ENCODE data around the gene DHRS9. TPM values are rescaled to one million over a fixed set of nuclear protein-coding genes. Genes with fewer than 3 reads are reported as not detected.
"Not testable (repeated sequence)": the region's sequence is repeated elsewhere in the genome, so short reads cannot be mapped to it uniquely, and the experiment has no call there.

The DHRS9 gene
- total RNA-seq, 2 donors from 2014 or later, result 102 to 144 TPM

- Histone ChIP-seq H3K27ac (no peak overlapping the region), H3K9ac (ENCODE audit: low read depth in 2 of 2, low read length in 2 of 2) (no peak overlapping the region), H3K36me3 (no peaks in the 10 kb centered on the region), H3K9me3 (no peaks in the 10 kb centered on the region), H3K4me1 (no peaks in the 10 kb centered on the region), H3K27me3 (no peaks in the 10 kb centered on the region), H3K4me3 (no peak overlapping the region)
- no peak for DNase-seq
- TF ChIP-seq CTCF (IDR thresholded peaks at IDR 0.05), result no peak
- intact Hi-C loops (cut with DNase I), result no loop called here
Measured at GRCh38 chr2:169049142-169049541, 20.2 kb upstream of the DHRS9 start.

- H3K4me3 ChIP-seq, result no peak overlapping the region
- no peaks in the 10 kb centered on the region for H3K4me1 ChIP-seq
- TF ChIP-seq CTCF (IDR thresholded peaks at IDR 0.05), result no peak
- H3K9me3 ChIP-seq, result no peaks in the 10 kb centered on the region
- DNase-seq, result no peak
- no peak overlapping the region for H3K27ac ChIP-seq
- H3K27me3 ChIP-seq, result no peaks in the 10 kb centered on the region
- intact Hi-C loops (cut with DNase I), result no loop called here
- H3K36me3 ChIP-seq, result no peaks in the 10 kb centered on the region
- no peak overlapping the region for H3K9ac ChIP-seq (ENCODE audit: low read depth in 2 of 2, low read length in 2 of 2)
Measured at GRCh38 chr2:169050476-169051240, 18.7 kb upstream of the DHRS9 start.

GRCh38 chr2:169054575-169054974 lies 14.8 kb upstream of the DHRS9 start:
- H3K4me1 ChIP-seq; DNase-seq; H3K9me3 ChIP-seq; H3K9ac ChIP-seq (ENCODE audit: low read depth in 2 of 2, low read length in 2 of 2); H3K27me3 ChIP-seq; H3K4me3 ChIP-seq; H3K36me3 ChIP-seq; H3K27ac ChIP-seq; intact Hi-C loops (cut with DNase I): not testable (repeated sequence)

- H3K9me3 ChIP-seq; DNase-seq; H3K27me3 ChIP-seq; H3K9ac ChIP-seq (ENCODE audit: low read depth in 2 of 2, low read length in 2 of 2); H3K4me1 ChIP-seq; H3K36me3 ChIP-seq; H3K4me3 ChIP-seq; H3K27ac ChIP-seq; intact Hi-C loops (cut with DNase I): not testable (repeated sequence)
Measured at GRCh38 chr2:169064199-169064598, 5.2 kb upstream of the DHRS9 start.

GRCh38 chr2:169065422-169065821 lies 3.9 kb upstream of the DHRS9 start:
- Histone ChIP-seq H3K4me1 (no peaks in the 10 kb centered on the region), H3K9me3 (no peaks in the 10 kb centered on the region), H3K4me3 (no peak overlapping the region), H3K27me3 (no peaks in the 10 kb centered on the region), H3K27ac (no peak overlapping the region), H3K36me3 (no peaks in the 10 kb centered on the region), H3K9ac (ENCODE audit: low read depth in 2 of 2, low read length in 2 of 2) (no peak overlapping the region)
- no peak for TF ChIP-seq CTCF (IDR thresholded peaks at IDR 0.05)
- intact Hi-C loops (cut with DNase I), result no loop called here
- no peak for DNase-seq

- Histone ChIP-seq H3K4me1 (no peaks in the 10 kb centered on the region), H3K27ac (peak overlapping the region; percentile 78), H3K4me3 (no peak overlapping the region), H3K9ac (ENCODE audit: low read depth in 2 of 2, low read length in 2 of 2) (no peak overlapping the region), H3K9me3 (no peaks in the 10 kb centered on the region), H3K27me3 (no peaks in the 10 kb centered on the region), H3K36me3 (no peaks in the 10 kb centered on the region)
- intact Hi-C loops (cut with DNase I), result no loop called here
- DNase-seq, result no peak
- no peak for TF ChIP-seq CTCF (IDR thresholded peaks at IDR 0.05)
Measured at GRCh38 chr2:169065864-169066517, 3.4 kb upstream of the DHRS9 start.

All from colonic mucosa (tissue), 4 donors.